A549 (cell line): ENCODE results near the gene BRCA2. TPM values are rescaled to one million over a fixed set of nuclear protein-coding genes. Genes with fewer than 3 reads are reported as not detected.

Experiments
- ATAC-seq, 2 experiments: fragments of 200-7000 bp in 1 of 2; fragments of >200 bp in 1 of 2; cut with Nextera tagmentation in 1 of 2; cut with Tn5 transposase in 1 of 2; 3 replicates each; pipeline versions ENCODE4 v1.8.0 to v1.9.1; 2018 to 2020; ENCODE audit warnings: mild to moderate bottlenecking in 1 of 2, moderate library complexity in 1 of 2
- CTCF ChIA-PET: fragments of 300-600 bp; sonication (Branson Sonifier 250); formaldehyde crosslinking; extraction: SDS; loops from one replicate; lab custom pipeline; 2021; ENCODE audit warnings: antibody characterized with exemption, inconsistent platforms; lab: Yijun Ruan, JAX
- POLR2A ChIA-PET: fragments of 350-600 bp; formaldehyde crosslinking; extraction: SDS; loops from one replicate; lab custom pipeline; 2021; ENCODE audit warnings: antibody characterized with exemption, inconsistent platforms; lab: Yijun Ruan, JAX
- DNase-seq, 2 experiments: peaks; one replicate each; pipeline versions ENCODE4 v3.0.0 to v3.0.0-alpha.2; 2011 to 2016; ENCODE audit warnings: low read depth in 1 of 2, low spot score in 1 of 2
- FAIRE-seq: peaks from 2 replicates; lab custom pipeline; 2011; peaks lifted over from hg19 to GRCh38; lab: Jason Lieb, UNC
- H3K27ac ChIP-seq, 2 experiments: fragments of >200 bp; sonication (Bioruptor Twin); formaldehyde crosslinking; 3 replicates each; pipeline ENCODE4 v1.5.1; 2016 to 2017
- H3K4me1 ChIP-seq: fragments of >200 bp; sonication (Bioruptor Twin); formaldehyde crosslinking; 3 replicates; pipeline ENCODE4 v1.6.1; 2016
- H3K4me2 ChIP-seq: fragments of >200 bp; sonication (Bioruptor Twin); formaldehyde crosslinking; 3 replicates; pipeline ENCODE4 v1.6.1; 2016
- H3K4me3 ChIP-seq: fragments of >200 bp; sonication (Bioruptor Twin); formaldehyde crosslinking; 3 replicates; pipeline ENCODE4 v1.5.1; 2016
- H3K9me3 ChIP-seq: fragments of >200 bp; sonication (Bioruptor Twin); formaldehyde crosslinking; 3 replicates; pipeline ENCODE4 v1.6.1; 2016
- CBX2 ChIP-seq: fragments of 200-600 bp; sonication (generic); IDR thresholded peaks from 2 replicates; pipeline ENCODE4 v1.6.1; 2016; ENCODE audit warnings: low read depth, mild to moderate bottlenecking, borderline replicate concordance
- CEBPB ChIP-seq, 2 experiments: fragments of >200 bp in 1 of 2; sonication (Bioruptor Twin) in 1 of 2; formaldehyde crosslinking in 1 of 2; IDR thresholded peaks; 2 replicates each; pipeline ENCODE4 v1.6.1; 2012 to 2016
- CHD2 ChIP-seq: fragments of 150-350 bp; IDR thresholded peaks from 2 replicates; pipeline ENCODE4 v1.6.1; 2014; ENCODE audit warnings: low read length; ENCODE audit not compliant: partially characterized antibody
- EP300 ChIP-seq, 2 experiments: fragments of >200 bp; sonication (Bioruptor Twin); formaldehyde crosslinking; IDR thresholded peaks; 2 replicates in 1 of 2; 3 replicates in 1 of 2; pipeline ENCODE4 v1.6.1; 2016 to 2017
- FOSL2 ChIP-seq, 2 experiments: fragments of 450-650 bp in 1 of 2; fragments of >200 bp in 1 of 2; sonication (Bioruptor Twin) in 1 of 2; formaldehyde crosslinking; IDR thresholded peaks; 2 replicates each; pipeline versions ENCODE4 v1.5.0 to v1.6.1; 2016 to 2020; ENCODE audit warnings: mild to moderate bottlenecking in 1 of 2, moderate library complexity in 1 of 2
- FOXS1 ChIP-seq: fragments of 250-450 bp; sonication (Bioruptor Pico); IDR thresholded peaks from 2 replicates; pipeline ENCODE4 v1.5.0; 2020; ENCODE audit warnings: mild to moderate bottlenecking, moderate library complexity
- JUN ChIP-seq, 2 experiments: fragments of >200 bp; sonication (Bioruptor Twin); formaldehyde crosslinking; IDR thresholded peaks; 2 replicates in 1 of 2; 3 replicates in 1 of 2; pipeline ENCODE4 v1.6.1; 2016 to 2017
- JUNB ChIP-seq: fragments of >200 bp; sonication (Bioruptor Twin); formaldehyde crosslinking; IDR thresholded peaks from 2 replicates; pipeline ENCODE4 v1.6.1; 2016
- KDM5A ChIP-seq: fragments of 200-600 bp; sonication (generic); IDR thresholded peaks from 2 replicates; pipeline ENCODE4 v1.6.1; 2016; ENCODE audit warnings: antibody characterized with exemption, mild to moderate bottlenecking
- MAZ ChIP-seq: fragments of 150-350 bp; IDR thresholded peaks from 2 replicates; pipeline ENCODE4 v1.6.1; 2014; ENCODE audit warnings: antibody characterized with exemption, low read depth, low read length, borderline replicate concordance
- NFE2L2 ChIP-seq: fragments of 150-350 bp; conservative IDR thresholded peaks from 2 replicates; pipeline ENCODE4 v1.6.1; 2014; ENCODE audit warnings: low read length
- PHF8 ChIP-seq: fragments of 200-600 bp; sonication (generic); IDR thresholded peaks from 2 replicates; pipeline ENCODE4 v1.6.1; 2016; ENCODE audit warnings: low read depth, mild to moderate bottlenecking, antibody characterized with exemption, moderate library complexity, borderline replicate concordance
- ZFP36 ChIP-seq: fragments of 450-650 bp; IDR thresholded peaks from 2 replicates; pipeline ENCODE4 v1.6.1; 2014; ENCODE audit warnings: borderline replicate concordance; ENCODE audit not compliant: partially characterized antibody
- ZNF302 ChIP-seq: fragments of 250-450 bp; sonication (Bioruptor Pico); IDR thresholded peaks from 2 replicates; pipeline ENCODE4 v1.9.0; 2021; ENCODE audit warnings: inconsistent platforms, mild to moderate bottlenecking, moderate library complexity
- WGBS: methylation state at CpG from one replicate; pipeline ENCODE4 v1.1.6; 2017; ENCODE audit errors: missing lambda C conversion rate; 5-methylcytosine and 5-hydroxymethylcytosine counted together
- polyA plus RNA-seq, 4 experiments: library from polyadenylated mRNA; depleted of rRNA in 3 of 4; stranded (reverse); fragments of >200 nt; fragmentation: RNase III in 1 of 4; extraction: RNeasy Plus Mini Kit Qiagen cat#74134 plus additional on column Dnase treatment in 1 of 4; gene quantifications; 2 replicates in 3 of 4; 3 replicates in 1 of 4; pipeline ENCODE4 v1.2.3, GENCODE V29; 2011 to 2017
- TF ChIP-seq, protein P1 (sequence below): fragments of >200 bp; sonication (Bioruptor Twin); formaldehyde crosslinking; IDR thresholded peaks from 3 replicates; pipeline ENCODE4 v1.6.1; 2016
- TF ChIP-seq, protein P2 (sequence below): fragments of 150-350 bp; IDR thresholded peaks from 2 replicates; pipeline ENCODE4 v1.6.1; 2014; ENCODE audit warnings: low read depth, mild to moderate bottlenecking, low read length
- TF ChIP-seq, protein P3 (sequence below): IDR thresholded peaks from 2 replicates; pipeline ENCODE4 v1.6.1; 2012; ENCODE audit warnings: low read depth, borderline replicate concordance
- TF ChIP-seq, protein P4 (sequence below): fragments of >200 bp; sonication (Bioruptor Twin); formaldehyde crosslinking; IDR thresholded peaks from 3 replicates; pipeline ENCODE4 v1.5.1; 2016
- TF ChIP-seq, protein P5 (sequence below): fragments of 450-650 bp; IDR thresholded peaks from 2 replicates; pipeline ENCODE4 v1.6.1; 2014; ENCODE audit warnings: antibody characterized with exemption

BRCA2 gene
- polyA plus RNA-seq, 2 of the 4 experiments (the other 2 are of a cell fraction): 2.6 to 4.6 TPM

DNA sequence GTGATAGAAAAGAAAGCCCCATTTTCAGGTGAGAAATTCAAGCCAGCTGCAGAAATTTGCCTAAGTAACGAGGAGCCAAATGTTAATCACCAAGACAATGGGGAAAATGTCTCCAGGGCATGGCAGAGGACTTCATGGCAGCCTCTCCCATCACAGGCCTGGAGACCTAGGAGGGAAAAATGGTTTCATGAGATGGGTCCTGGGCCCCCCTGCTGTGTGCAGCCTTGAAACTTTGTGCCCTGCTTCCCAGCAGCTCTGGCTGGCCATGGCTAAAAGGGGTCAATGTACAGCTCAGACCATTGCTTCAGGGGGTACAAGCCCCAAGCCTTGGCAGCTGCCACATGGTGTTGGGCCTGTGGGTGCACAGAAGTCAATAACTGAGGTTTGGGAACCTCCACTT lies 102.7 kb downstream of the BRCA2 start:
- WGBS: 61% methylated on average over 1 of the region's 1 CpG
- H3K9me3 ChIP-seq: no peaks in the 10 kb centered on the region; the same call in 2 of the 3 replicates
- H3K4me3 ChIP-seq: no peak overlapping the region
- no peak overlapping the region for H3K4me2 ChIP-seq
- TF ChIP-seq JUNB (no peak), NFE2L2 (no peak), CEBPB (IDR thresholded peaks at IDR 0.05) (no peak), PHF8 (no peak), JUN (IDR thresholded peaks at IDR 0.05) (no peak), CHD2 (no peak), CBX2 (no peak)
- TF ChIP-seq, protein P1, sequence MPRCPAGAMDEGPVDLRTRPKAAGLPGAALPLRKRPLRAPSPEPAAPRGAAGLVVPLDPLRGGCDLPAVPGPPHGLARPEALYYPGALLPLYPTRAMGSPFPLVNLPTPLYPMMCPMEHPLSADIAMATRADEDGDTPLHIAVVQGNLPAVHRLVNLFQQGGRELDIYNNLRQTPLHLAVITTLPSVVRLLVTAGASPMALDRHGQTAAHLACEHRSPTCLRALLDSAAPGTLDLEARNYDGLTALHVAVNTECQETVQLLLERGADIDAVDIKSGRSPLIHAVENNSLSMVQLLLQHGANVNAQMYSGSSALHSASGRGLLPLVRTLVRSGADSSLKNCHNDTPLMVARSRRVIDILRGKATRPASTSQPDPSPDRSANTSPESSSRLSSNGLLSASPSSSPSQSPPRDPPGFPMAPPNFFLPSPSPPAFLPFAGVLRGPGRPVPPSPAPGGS: no peak
- TF ChIP-seq, protein P2, sequence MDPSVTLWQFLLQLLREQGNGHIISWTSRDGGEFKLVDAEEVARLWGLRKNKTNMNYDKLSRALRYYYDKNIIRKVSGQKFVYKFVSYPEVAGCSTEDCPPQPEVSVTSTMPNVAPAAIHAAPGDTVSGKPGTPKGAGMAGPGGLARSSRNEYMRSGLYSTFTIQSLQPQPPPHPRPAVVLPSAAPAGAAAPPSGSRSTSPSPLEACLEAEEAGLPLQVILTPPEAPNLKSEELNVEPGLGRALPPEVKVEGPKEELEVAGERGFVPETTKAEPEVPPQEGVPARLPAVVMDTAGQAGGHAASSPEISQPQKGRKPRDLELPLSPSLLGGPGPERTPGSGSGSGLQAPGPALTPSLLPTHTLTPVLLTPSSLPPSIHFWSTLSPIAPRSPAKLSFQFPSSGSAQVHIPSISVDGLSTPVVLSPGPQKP: no peak
- TF ChIP-seq, protein P3, sequence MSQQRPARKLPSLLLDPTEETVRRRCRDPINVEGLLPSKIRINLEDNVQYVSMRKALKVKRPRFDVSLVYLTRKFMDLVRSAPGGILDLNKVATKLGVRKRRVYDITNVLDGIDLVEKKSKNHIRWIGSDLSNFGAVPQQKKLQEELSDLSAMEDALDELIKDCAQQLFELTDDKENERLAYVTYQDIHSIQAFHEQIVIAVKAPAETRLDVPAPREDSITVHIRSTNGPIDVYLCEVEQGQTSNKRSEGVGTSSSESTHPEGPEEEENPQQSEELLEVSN: no peak
- ChIA-PET POLR2A (no interaction called here), CTCF (no interaction called here)
- H3K4me1 ChIP-seq: no peaks in the 10 kb centered on the region
- no peak overlapping the region for H3K27ac ChIP-seq
- FAIRE-seq (no peak), ATAC-seq (no peak), DNase-seq (no peak)

DNA sequence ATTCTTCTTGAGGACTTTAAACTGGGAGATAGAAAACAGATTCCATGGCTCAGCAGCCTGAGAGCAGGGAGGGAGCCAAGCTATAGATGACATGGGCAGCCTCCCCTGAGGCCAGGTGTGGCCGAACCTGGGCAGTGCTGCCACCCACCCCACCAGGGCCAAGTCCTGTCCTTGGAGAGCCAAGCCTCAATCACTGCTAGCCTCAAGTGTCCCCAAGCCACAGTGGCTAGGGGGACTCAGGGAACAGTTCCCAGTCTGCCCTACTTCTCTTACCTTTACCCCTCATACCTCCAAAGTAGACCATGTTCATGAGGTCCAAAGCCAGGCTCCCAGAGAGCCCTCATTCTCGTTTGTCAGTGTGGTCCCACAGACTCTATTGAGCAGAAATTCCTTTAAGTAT lies 104.6 kb downstream of the BRCA2 start:
- 50% methylated on average over 2 of the region's 2 CpGs for WGBS
- FAIRE-seq (no peak), ATAC-seq (no peak), DNase-seq (no peak)
- ChIA-PET CTCF (no interaction called here), POLR2A (no interaction called here)
- H3K27ac ChIP-seq: no peak overlapping the region
- H3K4me1 ChIP-seq: no peaks in the 10 kb centered on the region
- H3K4me2 ChIP-seq: no peak overlapping the region
- TF ChIP-seq PHF8: no peak
- TF ChIP-seq EP300 (IDR thresholded peaks at IDR 0.05): no peak
- TF ChIP-seq JUNB: no peak
- TF ChIP-seq, protein P4, sequence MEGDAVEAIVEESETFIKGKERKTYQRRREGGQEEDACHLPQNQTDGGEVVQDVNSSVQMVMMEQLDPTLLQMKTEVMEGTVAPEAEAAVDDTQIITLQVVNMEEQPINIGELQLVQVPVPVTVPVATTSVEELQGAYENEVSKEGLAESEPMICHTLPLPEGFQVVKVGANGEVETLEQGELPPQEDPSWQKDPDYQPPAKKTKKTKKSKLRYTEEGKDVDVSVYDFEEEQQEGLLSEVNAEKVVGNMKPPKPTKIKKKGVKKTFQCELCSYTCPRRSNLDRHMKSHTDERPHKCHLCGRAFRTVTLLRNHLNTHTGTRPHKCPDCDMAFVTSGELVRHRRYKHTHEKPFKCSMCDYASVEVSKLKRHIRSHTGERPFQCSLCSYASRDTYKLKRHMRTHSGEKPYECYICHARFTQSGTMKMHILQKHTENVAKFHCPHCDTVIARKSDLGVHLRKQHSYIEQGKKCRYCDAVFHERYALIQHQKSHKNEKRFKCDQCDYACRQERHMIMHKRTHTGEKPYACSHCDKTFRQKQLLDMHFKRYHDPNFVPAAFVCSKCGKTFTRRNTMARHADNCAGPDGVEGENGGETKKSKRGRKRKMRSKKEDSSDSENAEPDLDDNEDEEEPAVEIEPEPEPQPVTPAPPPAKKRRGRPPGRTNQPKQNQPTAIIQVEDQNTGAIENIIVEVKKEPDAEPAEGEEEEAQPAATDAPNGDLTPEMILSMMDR: no peak
- H3K4me3 ChIP-seq: no peak overlapping the region
- no peaks in the 10 kb centered on the region; the same call in 2 of the 3 replicates for H3K9me3 ChIP-seq

DNA sequence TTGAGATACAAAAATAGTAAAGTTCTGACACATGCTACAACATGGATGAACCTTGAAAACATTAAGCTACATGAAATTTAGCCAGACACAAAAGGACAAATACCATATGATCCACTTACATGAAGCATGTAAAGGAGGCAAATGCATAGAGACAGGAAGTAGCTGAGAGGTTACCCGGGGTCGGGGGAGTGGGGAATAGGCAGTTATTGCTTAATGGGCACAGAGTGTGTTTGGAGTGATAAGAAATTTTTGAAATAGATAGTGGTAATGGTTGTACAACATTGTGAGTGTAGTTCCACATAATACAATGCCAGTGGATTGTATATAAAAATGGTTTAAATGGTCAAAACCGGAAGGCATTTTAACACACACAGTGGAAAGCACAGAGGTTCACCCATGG lies 108.3 kb downstream of the BRCA2 start:
- no peak for ATAC-seq
- 87% methylated on average over 3 of the region's 3 CpGs for WGBS
- TF ChIP-seq, protein P5, sequence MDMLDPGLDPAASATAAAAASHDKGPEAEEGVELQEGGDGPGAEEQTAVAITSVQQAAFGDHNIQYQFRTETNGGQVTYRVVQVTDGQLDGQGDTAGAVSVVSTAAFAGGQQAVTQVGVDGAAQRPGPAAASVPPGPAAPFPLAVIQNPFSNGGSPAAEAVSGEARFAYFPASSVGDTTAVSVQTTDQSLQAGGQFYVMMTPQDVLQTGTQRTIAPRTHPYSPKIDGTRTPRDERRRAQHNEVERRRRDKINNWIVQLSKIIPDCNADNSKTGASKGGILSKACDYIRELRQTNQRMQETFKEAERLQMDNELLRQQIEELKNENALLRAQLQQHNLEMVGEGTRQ: no peak
- TF ChIP-seq MAZ (no peak), ZNF302 (CRISPR knock-in tag) (no peak), JUN (IDR thresholded peaks at IDR 0.05) (no peak), CEBPB (IDR thresholded peaks at IDR 0.05) (no peak), ZFP36 (no peak), KDM5A (no peak), FOSL2 (IDR thresholded peaks at IDR 0.05) (no peak), FOSL2 (CRISPR knock-in tag; IDR thresholded peaks at IDR 0.05) (no peak), FOXS1 (CRISPR knock-in tag) (no peak)
- TF ChIP-seq, protein P4: no peak
- TF ChIP-seq, protein P2: no peak
- FAIRE-seq: no peak
- Histone ChIP-seq H3K27ac (no peak overlapping the region), H3K9me3 (no peaks in the 10 kb centered on the region; the same call in 2 of the 3 replicates), H3K4me3 (no peak overlapping the region), H3K4me2 (no peak overlapping the region), H3K4me1 (no peaks in the 10 kb centered on the region)
- DNase-seq: no peak
- ChIA-PET POLR2A (no interaction called here), CTCF (no interaction called here)
